Measurements from ENCODE around the gene NUAK2.

Gene NUAK2

GRCh38 chr1:205338011-205338410, 16.5 kb upstream of the NUAK2 start:
- no peak overlapping the region for H3K27ac Mint-ChIP-seq
- DNase-seq = no peak
- H3K9me3 Mint-ChIP-seq = no peaks in the 10 kb centered on the region
- H3K36me3 Mint-ChIP-seq (ENCODE audit: low read depth) = no peaks in the 10 kb centered on the region
- peaks cover 13% of the 10 kb centered on the region for H3K27me3 Mint-ChIP-seq
- no peak for ATAC-seq
- peaks cover 6% of the 10 kb centered on the region for H3K4me1 Mint-ChIP-seq
- no peak overlapping the region for H3K4me3 Mint-ChIP-seq

- Mint-ChIP-seq H3K27me3 (peaks cover 8% of the 10 kb centered on the region), H3K4me1 (peaks cover 6% of the 10 kb centered on the region), H3K36me3 (ENCODE audit: low read depth) (no peaks in the 10 kb centered on the region), H3K9me3 (no peaks in the 10 kb centered on the region), H3K27ac (no peak overlapping the region), H3K4me3 (no peak overlapping the region)
- no peak for ATAC-seq
- DNase-seq = no peak
These were observed 15.9 kb upstream of the NUAK2 start for GRCh38 chr1:205337481-205337880.

GRCh38 chr1:205335692-205336091, 14.1 kb upstream of the NUAK2 start:
- no peak overlapping the region for H3K27ac Mint-ChIP-seq
- no peaks in the 10 kb centered on the region for H3K36me3 Mint-ChIP-seq (ENCODE audit: low read depth)
- no peaks in the 10 kb centered on the region for H3K27me3 Mint-ChIP-seq
- H3K4me3 Mint-ChIP-seq = no peak overlapping the region
- H3K4me1 Mint-ChIP-seq = peaks cover 6% of the 10 kb centered on the region
- ATAC-seq (peak; percentile 76), DNase-seq (peak; percentile 87)
- no peaks in the 10 kb centered on the region for H3K9me3 Mint-ChIP-seq

GRCh38 chr1:205332015-205332791, 10.7 kb upstream of the NUAK2 start:
- H3K4me1 Mint-ChIP-seq = no peaks in the 10 kb centered on the region
- H3K9me3 Mint-ChIP-seq = no peaks in the 10 kb centered on the region
- H3K27ac Mint-ChIP-seq = no peak overlapping the region
- ATAC-seq (no peak), DNase-seq (no peak)
- H3K36me3 Mint-ChIP-seq (ENCODE audit: low read depth) = no peaks in the 10 kb centered on the region
- H3K27me3 Mint-ChIP-seq = peaks cover 4% of the 10 kb centered on the region
- no peak overlapping the region for H3K4me3 Mint-ChIP-seq

GRCh38 chr1:205330150-205330549, 8.6 kb upstream of the NUAK2 start:
- H3K4me3 Mint-ChIP-seq = no peak overlapping the region
- DNase-seq (no peak), ATAC-seq (no peak)
- no peak overlapping the region for H3K27ac Mint-ChIP-seq
- H3K4me1 Mint-ChIP-seq = peaks cover 4% of the 10 kb centered on the region
- H3K36me3 Mint-ChIP-seq (ENCODE audit: low read depth) = no peaks in the 10 kb centered on the region
- H3K27me3 Mint-ChIP-seq = peaks cover 6% of the 10 kb centered on the region
- no peaks in the 10 kb centered on the region for H3K9me3 Mint-ChIP-seq

GRCh38 chr1:205329719-205330118, 8.2 kb upstream of the NUAK2 start:
- Mint-ChIP-seq H3K27ac (no peak overlapping the region), H3K4me1 (peaks cover 9% of the 10 kb centered on the region), H3K27me3 (peaks cover 6% of the 10 kb centered on the region), H3K4me3 (no peak overlapping the region), H3K9me3 (no peaks in the 10 kb centered on the region), H3K36me3 (ENCODE audit: low read depth) (no peaks in the 10 kb centered on the region)
- ATAC-seq (no peak), DNase-seq (no peak)

- no peak overlapping the region for H3K4me3 Mint-ChIP-seq
- DNase-seq (no peak), ATAC-seq (no peak)
- H3K27me3 Mint-ChIP-seq = peaks cover 6% of the 10 kb centered on the region
- no peaks in the 10 kb centered on the region for H3K9me3 Mint-ChIP-seq
- H3K4me1 Mint-ChIP-seq = peaks cover 16% of the 10 kb centered on the region
- no peak overlapping the region for H3K27ac Mint-ChIP-seq
- no peaks in the 10 kb centered on the region for H3K36me3 Mint-ChIP-seq (ENCODE audit: low read depth)
These were observed 6.9 kb upstream of the NUAK2 start for GRCh38 chr1:205328476-205328875.

- Mint-ChIP-seq H3K36me3 (ENCODE audit: low read depth) (no peaks in the 10 kb centered on the region), H3K4me3 (no peak overlapping the region), H3K4me1 (peaks cover 21% of the 10 kb centered on the region), H3K9me3 (no peaks in the 10 kb centered on the region), H3K27ac (no peak overlapping the region), H3K27me3 (peaks cover 6% of the 10 kb centered on the region)
- DNase-seq = no peak
- no peak for ATAC-seq
These were observed 5.4 kb upstream of the NUAK2 start for GRCh38 chr1:205326812-205327466.

GRCh38 chr1:205325334-205325884, 3.9 kb upstream of the NUAK2 start:
- no peaks in the 10 kb centered on the region for H3K36me3 Mint-ChIP-seq (ENCODE audit: low read depth)
- no peaks in the 10 kb centered on the region for H3K9me3 Mint-ChIP-seq
- peaks cover 29% of the 10 kb centered on the region for H3K4me1 Mint-ChIP-seq
- peaks cover 6% of the 10 kb centered on the region for H3K27me3 Mint-ChIP-seq
- no peak overlapping the region for H3K4me3 Mint-ChIP-seq
- DNase-seq (peak; percentile 58), ATAC-seq (no peak)
- peak overlapping the region; percentile 6 for H3K27ac Mint-ChIP-seq

- H3K27ac Mint-ChIP-seq = peak overlapping the region; percentile 6
- no peak overlapping the region for H3K4me3 Mint-ChIP-seq
These were observed 3.2 kb upstream of the NUAK2 start for GRCh38 chr1:205324781-205325180.

GRCh38 chr1:205323794-205324193, 2.2 kb upstream of the NUAK2 start:
- Mint-ChIP-seq H3K4me3 (no peak overlapping the region), H3K9me3 (no peaks in the 10 kb centered on the region), H3K36me3 (ENCODE audit: low read depth) (no peaks in the 10 kb centered on the region), H3K4me1 (peaks cover 43% of the 10 kb centered on the region), H3K27me3 (peaks cover 2% of the 10 kb centered on the region), H3K27ac (no peak overlapping the region)
- no peak for DNase-seq
- ATAC-seq = no peak

More at GRCh38 chr1:205324781-205325180, 3.2 kb upstream of the NUAK2 start:
- ATAC-seq (no peak), DNase-seq (no peak)
- Mint-ChIP-seq H3K4me1 (peaks cover 34% of the 10 kb centered on the region), H3K36me3 (ENCODE audit: low read depth) (no peaks in the 10 kb centered on the region), H3K27me3 (peaks cover 6% of the 10 kb centered on the region), H3K9me3 (no peaks in the 10 kb centered on the region)

GRCh38 chr1:205321959-205322283, 376 bp upstream of the NUAK2 start:
- ATAC-seq = no peak

GRCh38 chr1:205319081-205320018, 2.2 kb downstream of the NUAK2 start:
- DNase-seq (peak; percentile 33), ATAC-seq (peak; percentile 17)
- Mint-ChIP-seq H3K36me3 (ENCODE audit: low read depth) (no peaks in the 10 kb centered on the region), H3K27me3 (no peaks in the 10 kb centered on the region), H3K4me3 (peak overlapping the region; percentile 80), H3K4me1 (peaks cover 73% of the 10 kb centered on the region), H3K9me3 (no peaks in the 10 kb centered on the region), H3K27ac (peak overlapping the region; percentile 73)

More at GRCh38 chr1:205321959-205322283, 376 bp upstream of the NUAK2 start:
- Mint-ChIP-seq H3K9me3 (no peaks in the 10 kb centered on the region), H3K27ac (no peak overlapping the region), H3K4me3 (no peak overlapping the region), H3K27me3 (peaks cover 2% of the 10 kb centered on the region), H3K4me1 (peaks cover 61% of the 10 kb centered on the region), H3K36me3 (ENCODE audit: low read depth) (no peaks in the 10 kb centered on the region)
- no peak for DNase-seq

- no peaks in the 10 kb centered on the region for H3K36me3 Mint-ChIP-seq (ENCODE audit: low read depth)
- no peaks in the 10 kb centered on the region for H3K9me3 Mint-ChIP-seq
- peak overlapping the region; percentile 65 for H3K27ac Mint-ChIP-seq
- ATAC-seq = no peak
- H3K4me1 Mint-ChIP-seq = peaks cover 77% of the 10 kb centered on the region
- H3K4me3 Mint-ChIP-seq = peak overlapping the region; percentile 53
- H3K27me3 Mint-ChIP-seq = no peaks in the 10 kb centered on the region
- no peak for DNase-seq
These were observed 3.1 kb downstream of the NUAK2 start for GRCh38 chr1:205318231-205318991.
